H1 (cell line): ENCODE measurements around the gene INO80C. TPM values are rescaled to one million over a fixed set of nuclear protein-coding genes. Genes with fewer than 3 reads are reported as not detected.

ENCODE experiments used
- CTCF ChIP-seq, 3 experiments: IDR thresholded peaks; 1 replicate in 2 of 3; 2 replicates in 1 of 3; pipeline versions ENCODE4 v1.5.1 to v1.6.1; 2011; ENCODE audit warnings: low read length in 3 of 3, mild to moderate bottlenecking in 3 of 3, inconsistent platforms in 2 of 3, low read depth in 1 of 3, moderate library complexity in 1 of 3; ENCODE audit not compliant: insufficient read depth in 1 of 3; ENCODE audit errors: control extremely low read depth in 1 of 3
- polyA plus RNA-seq, 7 experiments: library from polyadenylated mRNA; depleted of rRNA in 3 of 7; stranded (reverse) in 5 of 7; unstranded in 2 of 7; fragments of >200 nt in 5 of 7; fragments of 200-250 nt in 2 of 7; gene quantifications; 1 replicate in 5 of 7; 2 replicates in 1 of 7; 4 replicates in 1 of 7; pipeline versions ENCODE4 v1.2.1 to v1.2.3, GENCODE V29; 2011 to 2013; ENCODE audit warnings: missing spikeins in 2 of 7, mixed read lengths in 2 of 7
- total RNA-seq: library from RNA; stranded (reverse); fragmentation: NEBNext Ultra II Directional; extraction: Animal tissue kit (Norgen Biotek cat#: 25700); gene quantifications from 2 replicates; pipeline ENCODE4 v1.2.1, GENCODE V29; 2021

The INO80C gene
- total and polyA plus RNA-seq, 2 of the 8 experiments (the other 6 are each of a cell fraction or from before 2014, with no cell fraction given) = 30.1 to 48.9 TPM

DNA sequence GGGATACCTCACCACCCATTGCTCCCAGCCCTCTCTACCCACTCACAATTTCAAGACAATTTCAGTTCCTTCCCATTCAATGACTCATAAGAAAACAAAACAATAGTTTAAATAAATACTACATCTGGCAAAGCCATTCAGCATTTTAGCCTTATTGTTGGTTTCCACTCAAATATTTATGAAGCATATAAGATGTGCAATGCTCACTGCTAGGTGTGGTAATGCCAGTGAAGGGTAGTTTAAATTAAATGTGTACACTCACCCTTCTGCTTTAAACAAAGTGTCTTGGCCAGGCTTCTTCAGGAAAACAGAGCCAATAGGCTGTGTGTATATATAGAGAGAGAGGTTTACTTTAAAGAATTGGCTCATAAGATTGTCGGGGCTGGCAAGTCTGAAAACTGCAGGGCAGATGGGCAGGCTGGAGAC is 37.0 kb downstream of the INO80C start (continued):
- no peak for TF ChIP-seq CTCF (IDR thresholded peaks at IDR 0.05; ENCODE audit: control extremely low read depth in 1 of 3, insufficient read depth in 1 of 3, low read depth in 1 of 3, low read length in 3 of 3)
